Calu3 (cell line): ENCODE results near the gene FTO. TPM values are rescaled to one million over a fixed set of nuclear protein-coding genes. Genes with fewer than 3 reads are reported as not detected.

Experiments used
- BruUV-seq: library from RNA; stranded (reverse); fragments of 400-500 nt; replicated peaks from 2 replicates; lab custom pipeline; 2021; lab: Mats Ljungman, UMichigan
- CTCF ChIA-PET: fragments of 300-600 bp; sonication (Branson Sonifier 250); formaldehyde crosslinking; loops from one replicate; lab custom pipeline; 2022; ENCODE audit warnings: antibody characterized with exemption; lab: Charles Lee
- DNase-seq: peaks from one replicate; pipeline ENCODE4 v3.0.0; 2022
- H3K27ac Mint-ChIP-seq: one replicate; pipeline ENCODE4 v1.8.0; 2022; ENCODE audit warnings: mixed read lengths; ENCODE audit not compliant: unreplicated experiment
- H3K27me3 Mint-ChIP-seq: one replicate; pipeline ENCODE4 v1.8.0; 2022; ENCODE audit warnings: mixed read lengths; ENCODE audit not compliant: unreplicated experiment
- H3K36me3 Mint-ChIP-seq: one replicate; pipeline ENCODE4 v1.8.0; 2022; ENCODE audit warnings: mild to moderate bottlenecking, moderate library complexity, mixed read lengths; ENCODE audit not compliant: insufficient read depth, unreplicated experiment
- H3K4me1 Mint-ChIP-seq: one replicate; pipeline ENCODE4 v1.8.0; 2022; ENCODE audit warnings: mild to moderate bottlenecking, low read depth, mixed read lengths; ENCODE audit not compliant: unreplicated experiment
- H3K4me3 Mint-ChIP-seq: one replicate; pipeline ENCODE4 v1.8.0; 2022; ENCODE audit warnings: mild to moderate bottlenecking, low read depth, moderate library complexity, mixed read lengths; ENCODE audit not compliant: unreplicated experiment
- H3K9me3 Mint-ChIP-seq: one replicate; pipeline ENCODE4 v1.8.0; 2022; ENCODE audit warnings: low read depth, mixed read lengths; ENCODE audit not compliant: unreplicated experiment
- intact Hi-C: fragments of 100-400 bp; cut with micrococcal nuclease; formaldehyde crosslinking; loops from one replicate; pipeline ENCODE4 v1.10.0; 2022; ENCODE audit not compliant: unreplicated experiment
- total RNA-seq: library from RNA; stranded (reverse); gene quantifications from 2 replicates; pipeline ENCODE4 v1.2.3, GENCODE V29; 2022
- TF ChIP-seq, protein P1 (sequence below): fragments of 200-600 bp; IDR thresholded peaks from one replicate; pipeline ENCODE4 v1.8.0; 2022; ENCODE audit warnings: antibody characterized with exemption; ENCODE audit not compliant: unreplicated experiment

FTO gene
- total RNA-seq, 1 experiment from 2014 or later: 68.9 TPM

DNA sequence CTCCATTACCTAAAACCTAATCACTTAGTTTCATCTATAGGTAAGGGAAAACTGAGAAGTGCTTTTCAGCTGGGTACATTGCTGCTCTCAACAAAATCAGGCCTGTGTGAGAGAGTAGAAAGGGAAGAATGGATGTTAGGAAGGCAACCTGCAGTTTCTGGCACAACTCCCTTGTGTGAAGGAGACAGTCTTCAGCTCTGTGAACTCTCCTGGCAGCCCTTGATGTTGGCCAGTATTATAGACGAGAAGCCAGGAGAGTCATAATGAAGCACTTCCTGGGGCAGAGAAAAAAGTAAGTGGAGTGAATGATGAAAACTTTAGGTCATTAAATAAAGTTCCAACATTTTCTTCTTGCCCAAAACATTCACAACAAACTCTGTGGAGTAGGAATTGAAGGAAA, 322.5 kb downstream of the FTO start:
- peaks cover 6% of the 10 kb centered on the region for H3K9me3 Mint-ChIP-seq
- CTCF ChIA-PET: no interaction called here
- DNase-seq: no peak
- no peak overlapping the region for H3K4me3 Mint-ChIP-seq
- H3K27me3 Mint-ChIP-seq: no peaks in the 10 kb centered on the region
- no TSS peak for BruUV-seq
- TF ChIP-seq, protein P1, sequence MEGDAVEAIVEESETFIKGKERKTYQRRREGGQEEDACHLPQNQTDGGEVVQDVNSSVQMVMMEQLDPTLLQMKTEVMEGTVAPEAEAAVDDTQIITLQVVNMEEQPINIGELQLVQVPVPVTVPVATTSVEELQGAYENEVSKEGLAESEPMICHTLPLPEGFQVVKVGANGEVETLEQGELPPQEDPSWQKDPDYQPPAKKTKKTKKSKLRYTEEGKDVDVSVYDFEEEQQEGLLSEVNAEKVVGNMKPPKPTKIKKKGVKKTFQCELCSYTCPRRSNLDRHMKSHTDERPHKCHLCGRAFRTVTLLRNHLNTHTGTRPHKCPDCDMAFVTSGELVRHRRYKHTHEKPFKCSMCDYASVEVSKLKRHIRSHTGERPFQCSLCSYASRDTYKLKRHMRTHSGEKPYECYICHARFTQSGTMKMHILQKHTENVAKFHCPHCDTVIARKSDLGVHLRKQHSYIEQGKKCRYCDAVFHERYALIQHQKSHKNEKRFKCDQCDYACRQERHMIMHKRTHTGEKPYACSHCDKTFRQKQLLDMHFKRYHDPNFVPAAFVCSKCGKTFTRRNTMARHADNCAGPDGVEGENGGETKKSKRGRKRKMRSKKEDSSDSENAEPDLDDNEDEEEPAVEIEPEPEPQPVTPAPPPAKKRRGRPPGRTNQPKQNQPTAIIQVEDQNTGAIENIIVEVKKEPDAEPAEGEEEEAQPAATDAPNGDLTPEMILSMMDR: no peak
- peaks cover 5% of the 10 kb centered on the region for H3K36me3 Mint-ChIP-seq
- intact Hi-C loops: no loop called here
- peak overlapping the region; percentile 55 for H3K27ac Mint-ChIP-seq
- peaks cover 35% of the 10 kb centered on the region for H3K4me1 Mint-ChIP-seq

DNA sequence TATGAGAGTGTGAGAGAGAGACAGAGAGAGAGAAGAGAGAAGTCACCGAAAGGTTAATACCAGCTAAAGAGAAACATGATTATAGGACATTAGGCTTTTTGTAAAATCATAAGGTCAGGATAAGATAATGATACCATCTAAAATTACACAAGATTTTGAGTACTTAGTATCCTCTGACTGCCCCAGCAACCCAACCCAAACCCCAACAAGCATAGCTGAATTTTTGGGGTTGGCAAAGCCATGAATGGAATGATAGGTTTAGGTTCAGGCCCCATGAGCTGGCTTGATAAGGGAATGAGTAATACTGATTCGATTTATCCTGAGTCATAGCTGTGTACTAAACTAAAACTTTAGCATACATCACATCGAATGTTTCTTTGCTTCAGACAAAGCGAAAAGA, 323.1 kb downstream of the FTO start:
- DNase-seq: peak; percentile 50
- no peak overlapping the region for H3K4me3 Mint-ChIP-seq
- peaks cover 35% of the 10 kb centered on the region for H3K4me1 Mint-ChIP-seq
- peaks cover 10% of the 10 kb centered on the region for H3K9me3 Mint-ChIP-seq
- TF ChIP-seq, protein P1: no peak
- no peaks in the 10 kb centered on the region for H3K27me3 Mint-ChIP-seq
- H3K36me3 Mint-ChIP-seq: peaks cover 5% of the 10 kb centered on the region
- intact Hi-C loops: no loop called here
- CTCF ChIA-PET: interaction anchor here (1.0 to 1.2 kb wide), 2 partner anchors 9 to 115 kb away, joined by 3 to 9 read pairs; no protein-coding TSS in a partner anchor
- BruUV-seq: no TSS peak
- peak overlapping the region; percentile 55 for H3K27ac Mint-ChIP-seq

DNA sequence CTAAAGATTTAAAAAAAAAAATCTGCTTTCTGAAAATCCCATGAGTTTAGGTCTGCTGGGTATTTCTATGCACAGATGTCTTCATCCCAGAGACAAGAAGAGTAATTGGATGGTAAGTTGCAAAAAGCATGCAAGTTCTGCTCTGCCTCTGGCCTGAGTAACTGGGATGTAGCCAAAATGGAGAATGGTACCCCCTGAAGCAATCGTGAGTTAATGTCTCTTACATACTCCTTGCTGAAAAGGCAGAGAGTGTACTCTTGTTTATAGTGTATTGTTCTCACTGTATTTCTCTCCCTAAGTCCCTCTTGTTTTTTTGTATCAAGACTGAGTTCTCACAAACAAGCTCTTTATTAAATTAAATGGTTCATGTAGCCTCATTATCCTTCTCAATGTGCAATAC, 323.6 kb downstream of the FTO start:
- peaks cover 5% of the 10 kb centered on the region for H3K36me3 Mint-ChIP-seq
- intact Hi-C loops: no loop called here

DNA sequence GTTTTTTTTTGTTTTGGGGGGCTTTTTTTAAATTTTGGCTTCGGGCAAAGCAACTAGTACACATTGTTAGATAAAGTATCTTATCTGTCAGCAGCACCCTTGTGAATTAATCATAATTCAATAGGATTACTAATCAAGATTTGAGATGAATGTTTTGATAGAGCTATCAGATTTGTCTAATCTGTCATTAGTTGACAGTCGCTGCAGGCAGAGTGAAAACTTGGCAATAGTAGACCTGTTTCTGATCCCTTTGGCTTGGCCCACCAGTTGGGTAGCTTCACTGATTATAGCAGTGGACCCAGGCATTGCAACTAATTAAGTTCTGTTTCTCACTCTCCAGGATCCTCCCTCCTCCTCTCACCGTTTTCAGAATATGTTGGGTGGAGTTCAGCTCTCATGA, 324.0 kb downstream of the FTO start:
- TF ChIP-seq, protein P1: no peak
- CTCF ChIA-PET: interaction anchor here (1.0 to 1.2 kb wide), 2 partner anchors 10 to 114 kb away, joined by 3 to 9 read pairs; no protein-coding TSS in a partner anchor

More for the DNA sequence above, 323.6 kb downstream of the FTO start:
- no peak for DNase-seq
- Mint-ChIP-seq H3K9me3 (peaks cover 11% of the 10 kb centered on the region), H3K27me3 (no peaks in the 10 kb centered on the region), H3K4me1 (peaks cover 35% of the 10 kb centered on the region), H3K27ac (no peak overlapping the region), H3K4me3 (no peak overlapping the region)
- BruUV-seq: no TSS peak
- TF ChIP-seq, protein P1: no peak
- CTCF ChIA-PET: interaction anchor here (1.0 to 1.2 kb wide), 2 partner anchors 10 to 115 kb away, joined by 3 to 9 read pairs; no protein-coding TSS in a partner anchor

More for the DNA sequence above, 324.0 kb downstream of the FTO start:
- intact Hi-C loops: no loop called here
- Mint-ChIP-seq H3K4me1 (peaks cover 35% of the 10 kb centered on the region), H3K4me3 (no peak overlapping the region), H3K27ac (peak overlapping the region; percentile 44), H3K9me3 (peaks cover 13% of the 10 kb centered on the region), H3K36me3 (peaks cover 5% of the 10 kb centered on the region), H3K27me3 (no peaks in the 10 kb centered on the region)
- BruUV-seq: no TSS peak
- no peak for DNase-seq
